DND-41 (cell line): ENCODE data around the gene SNCB.

Experiments
- CTCF ChIP-seq: IDR thresholded peaks from 2 replicates; pipeline ENCODE4 v1.5.1; 2012; ENCODE audit warnings: borderline replicate concordance, low read length, moderate library complexity, mild to moderate bottlenecking; ENCODE audit not compliant: poor library complexity, severe bottlenecking; ENCODE audit errors: extremely low read depth
- EZH2 ChIP-seq: IDR thresholded peaks from 3 replicates; pipeline ENCODE4 v1.6.1; 2012; ENCODE audit warnings: borderline replicate concordance, low read depth, mild to moderate bottlenecking, moderate library complexity, low read length, inconsistent platforms; ENCODE audit not compliant: severe bottlenecking

- TF ChIP-seq CTCF, result no peak
- TF ChIP-seq EZH2, result no peak
Measured at GRCh38 chr5:176601901-176602482, 28.3 kb downstream of the SNCB start.
